Endothelial cell of umbilical vein (primary cell): ENCODE results near the gene SERPINB5.

Experiments
- CTCF ChIP-seq, 2 donors: IDR thresholded peaks; 1 replicate in 1 of 2; 2 replicates in 1 of 2; pipeline ENCODE4 v1.5.1; 2011; ENCODE audit warnings: low read length in 2 of 2, mild to moderate bottlenecking in 2 of 2, moderate library complexity in 2 of 2, control low read depth in 1 of 2, inconsistent platforms in 1 of 2, low read depth in 1 of 2; ENCODE audit not compliant: insufficient read depth in 1 of 2; ENCODE audit errors: extremely low read depth in 1 of 2
- FOS ChIP-seq: IDR thresholded peaks from 2 replicates; pipeline ENCODE4 v1.6.1; 2011; ENCODE audit warnings: mild to moderate bottlenecking, low read length, moderate library complexity, borderline replicate concordance; ENCODE audit not compliant: insufficient read depth
- POLR2A ChIP-seq: IDR thresholded peaks from 2 replicates; pipeline ENCODE4 v1.6.1; 2012; ENCODE audit warnings: low read depth, mild to moderate bottlenecking, control low read depth, low read length
- POLR2AphosphoS5 ChIP-seq: IDR thresholded peaks from 2 replicates; pipeline ENCODE4 v1.6.1; 2012; ENCODE audit warnings: low read depth, mild to moderate bottlenecking, control low read depth, low read length, moderate library complexity; ENCODE audit not compliant: insufficient read depth

DNA sequence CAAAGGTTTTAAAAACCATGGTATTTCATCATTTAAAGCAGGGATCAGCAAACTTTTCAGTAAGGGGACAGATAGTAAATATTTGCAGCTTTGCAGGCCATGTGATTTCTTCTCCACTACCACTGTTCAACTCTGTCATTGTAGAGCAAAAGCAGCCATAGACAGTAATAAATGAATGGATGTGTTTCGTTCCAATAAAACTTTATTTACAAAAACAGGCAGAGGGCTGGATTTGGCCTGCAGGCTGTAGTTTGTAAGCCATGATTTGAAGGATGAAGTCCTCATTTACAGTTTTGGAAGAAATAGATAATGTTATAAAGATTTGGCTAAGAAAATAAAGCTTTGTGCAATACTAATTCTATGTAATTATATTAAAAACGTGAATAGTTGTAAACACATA lies 67.3 kb downstream of the SERPINB5 start:
- TF ChIP-seq CTCF (IDR thresholded peaks at IDR 0.05; ENCODE audit: extremely low read depth in 1 of 2, insufficient read depth in 1 of 2, low read depth in 1 of 2, low read length in 2 of 2) (no peak), POLR2A (no peak), POLR2AphosphoS5 (no peak), FOS (no peak)
